Transverse colon (tissue), 4 donors: ENCODE results near the gene SKOR2. TPM values are rescaled to one million over a fixed set of nuclear protein-coding genes. Genes with fewer than 3 reads are reported as not detected.

ENCODE experiments used
- DNase-seq: peaks from one replicate; pipeline ENCODE4 v3.0.0-alpha.2; 2019
- H3K27ac ChIP-seq, 4 donors: fragments of 200-600 bp; sonication (generic); 2 replicates each; pipeline ENCODE4 v1.5.1; 2016 to 2018; ENCODE audit warnings: inconsistent platforms in 4 of 4
- H3K27me3 ChIP-seq: fragments of 200-600 bp; sonication (generic); 2 replicates; pipeline ENCODE4 v1.5.1; 2017; ENCODE audit warnings: inconsistent platforms
- H3K36me3 ChIP-seq, 4 donors: fragments of 200-600 bp; sonication (generic); 2 replicates each; pipeline ENCODE4 v1.5.1; 2017 to 2019; ENCODE audit warnings: inconsistent platforms in 4 of 4
- H3K4me1 ChIP-seq, 4 donors: fragments of 200-600 bp; sonication (generic); 2 replicates each; pipeline ENCODE4 v1.5.1; 2017 to 2020; ENCODE audit warnings: inconsistent platforms in 4 of 4
- H3K4me3 ChIP-seq, 4 donors: fragments of 200-600 bp; sonication (generic); 1 replicate in 1 of 4; 2 replicates in 3 of 4; pipeline versions ENCODE4 v1.5.1 to v1.6.1; 2017 to 2019; ENCODE audit warnings: inconsistent platforms in 4 of 4
- H3K9me3 ChIP-seq, 2 donors: fragments of 200-600 bp; sonication (generic); 2 replicates each; pipeline ENCODE4 v1.5.1; 2017 to 2019; ENCODE audit warnings: inconsistent platforms in 2 of 2
- EP300 ChIP-seq: sonication (generic); formaldehyde crosslinking; IDR thresholded peaks from one replicate; pipeline ENCODE4 v1.6.1; 2017; ENCODE audit warnings: antibody characterized with exemption, low read depth
- POLR2A ChIP-seq: fragments of 450-650 bp; IDR thresholded peaks from one replicate; pipeline ENCODE4 v1.6.1; 2016; ENCODE audit warnings: antibody characterized with exemption, mild to moderate bottlenecking, moderate library complexity
- POLR2AphosphoS5 ChIP-seq, 3 donors: sonication (generic); formaldehyde crosslinking; IDR thresholded peaks; one replicate each; pipeline ENCODE4 v1.6.1; 2016; ENCODE audit warnings: antibody characterized with exemption in 3 of 3
- WGBS, 2 donors: methylation state at CpG; one replicate each; pipeline ENCODE4 v1.1.5; 2018; ENCODE audit warnings: low coverage in 1 of 2; 5-methylcytosine and 5-hydroxymethylcytosine counted together
- in situ Hi-C, 4 donors: fragments of 200-750 bp; cut with MboI; loops; one replicate each; pipeline versions ENCODE4 v1.15.0 to v1.15.1; 2017; ENCODE audit warnings: low sequenced_read_pairs in 3 of 4, low pct_ligation_motif_present in 1 of 4, low pct_unique_long_range_greater_than_20kb in 1 of 4
- intact Hi-C: fragments of 100-400 bp; cut with DNase I; formaldehyde crosslinking; loops from one replicate; pipeline ENCODE4 v1.15.1; 2023; ENCODE audit warnings: low total_unique reads
- total RNA-seq, 4 donors: library from RNA; depleted of rRNA; stranded (reverse); fragments of >200 nt; gene quantifications; one replicate each; pipeline ENCODE4 v1.1.0, GENCODE V29; 2016
- TF ChIP-seq, protein P1 (sequence below), 5 experiments: fragments of 200-600 bp in 3 of 5; fragments of 450-650 bp in 2 of 5; sonication (generic) in 3 of 5; IDR thresholded peaks; 1 replicate in 2 of 5; 2 replicates in 3 of 5; pipeline ENCODE4 v1.5.1; 2016 to 2017; ENCODE audit warnings: antibody characterized with exemption in 5 of 5, inconsistent platforms in 3 of 5, mild to moderate bottlenecking in 2 of 5, moderate library complexity in 1 of 5

Gene SKOR2
- total RNA-seq, 4 donors from 2014 or later = not detected

- intact Hi-C loops = loop anchor here (5.0 kb wide), 1 partner anchor 107 kb away; no protein-coding TSS in a partner anchor
- in situ Hi-C loops = loop anchor here (5.0 to 25.0 kb wide), 4 partner anchors 112 to 553 kb away; no protein-coding TSS in a partner anchor
- no peaks in the 10 kb centered on the region for H3K4me1 ChIP-seq
- no peak overlapping the region for H3K4me3 ChIP-seq
- H3K9me3 ChIP-seq = no peaks in the 10 kb centered on the region
- peaks cover 63% of the 10 kb centered on the region for H3K27me3 ChIP-seq
- no peaks in the 10 kb centered on the region for H3K36me3 ChIP-seq
- no peak for DNase-seq
- no peak overlapping the region for H3K27ac ChIP-seq
- 71% methylated on average over 1 of the region's 1 CpG; no CpG with 5 or more reads in 1 of the 2 donors for WGBS, 2 donors
- TF ChIP-seq, protein P1, sequence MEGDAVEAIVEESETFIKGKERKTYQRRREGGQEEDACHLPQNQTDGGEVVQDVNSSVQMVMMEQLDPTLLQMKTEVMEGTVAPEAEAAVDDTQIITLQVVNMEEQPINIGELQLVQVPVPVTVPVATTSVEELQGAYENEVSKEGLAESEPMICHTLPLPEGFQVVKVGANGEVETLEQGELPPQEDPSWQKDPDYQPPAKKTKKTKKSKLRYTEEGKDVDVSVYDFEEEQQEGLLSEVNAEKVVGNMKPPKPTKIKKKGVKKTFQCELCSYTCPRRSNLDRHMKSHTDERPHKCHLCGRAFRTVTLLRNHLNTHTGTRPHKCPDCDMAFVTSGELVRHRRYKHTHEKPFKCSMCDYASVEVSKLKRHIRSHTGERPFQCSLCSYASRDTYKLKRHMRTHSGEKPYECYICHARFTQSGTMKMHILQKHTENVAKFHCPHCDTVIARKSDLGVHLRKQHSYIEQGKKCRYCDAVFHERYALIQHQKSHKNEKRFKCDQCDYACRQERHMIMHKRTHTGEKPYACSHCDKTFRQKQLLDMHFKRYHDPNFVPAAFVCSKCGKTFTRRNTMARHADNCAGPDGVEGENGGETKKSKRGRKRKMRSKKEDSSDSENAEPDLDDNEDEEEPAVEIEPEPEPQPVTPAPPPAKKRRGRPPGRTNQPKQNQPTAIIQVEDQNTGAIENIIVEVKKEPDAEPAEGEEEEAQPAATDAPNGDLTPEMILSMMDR (IDR thresholded peaks at IDR 0.05) = no peak
- TF ChIP-seq EP300 = no peak
- no peak for TF ChIP-seq POLR2A
- TF ChIP-seq POLR2AphosphoS5 (IDR thresholded peaks at IDR 0.05) = no peak
These were observed 42.3 kb downstream of the SKOR2 start for GRCh38 chr18:47209171-47209570.

GRCh38 chr18:47206945-47207637, 44.4 kb downstream of the SKOR2 start:
- 55 to 57% methylated on average over 2 of the region's 2 CpGs for WGBS, 2 donors
- TF ChIP-seq EP300 (no peak), POLR2AphosphoS5 (IDR thresholded peaks at IDR 0.05) (no peak), POLR2A (no peak)
- TF ChIP-seq, protein P1 (IDR thresholded peaks at IDR 0.05) = no peak
- Histone ChIP-seq H3K27ac (no peak overlapping the region), H3K4me1 (no peaks in the 10 kb centered on the region), H3K36me3 (no peaks in the 10 kb centered on the region), H3K27me3 (peaks cover 42% of the 10 kb centered on the region), H3K4me3 (no peak overlapping the region), H3K9me3 (no peaks in the 10 kb centered on the region)
- in situ Hi-C loops = loop anchor here (5.0 to 25.0 kb wide), 4 partner anchors 110 to 555 kb away; no protein-coding TSS in a partner anchor
- DNase-seq = no peak
- intact Hi-C loops = loop anchor here (5.0 kb wide), 1 partner anchor 105 kb away; no protein-coding TSS in a partner anchor

- intact Hi-C loops = loop anchor here (5.0 kb wide), 1 partner anchor 103 kb away; no protein-coding TSS in a partner anchor
These were observed 46.4 kb downstream of the SKOR2 start for GRCh38 chr18:47204908-47205522.

More at GRCh38 chr18:47204908-47205522, 46.4 kb downstream of the SKOR2 start:
- H3K36me3 ChIP-seq = no peaks in the 10 kb centered on the region
- peaks cover 23% of the 10 kb centered on the region for H3K27me3 ChIP-seq
- no peak overlapping the region for H3K27ac ChIP-seq
- no peaks in the 10 kb centered on the region for H3K4me1 ChIP-seq
- WGBS, 2 donors = 0 to 50% methylated on average over 1 to 3 of the region's 3 CpGs
- TF ChIP-seq, protein P1 (IDR thresholded peaks at IDR 0.05) = peak; percentile 72 to 81 (median 77)
- no peak for TF ChIP-seq POLR2AphosphoS5 (IDR thresholded peaks at IDR 0.05)
- DNase-seq = peak; percentile 21
- in situ Hi-C loops = loop anchor here (5.0 to 25.0 kb wide), 4 partner anchors 108 to 557 kb away; no protein-coding TSS in a partner anchor
- no peaks in the 10 kb centered on the region for H3K9me3 ChIP-seq
- no peak overlapping the region for H3K4me3 ChIP-seq
